ENCODE data around the gene MAMSTR.

DNA sequence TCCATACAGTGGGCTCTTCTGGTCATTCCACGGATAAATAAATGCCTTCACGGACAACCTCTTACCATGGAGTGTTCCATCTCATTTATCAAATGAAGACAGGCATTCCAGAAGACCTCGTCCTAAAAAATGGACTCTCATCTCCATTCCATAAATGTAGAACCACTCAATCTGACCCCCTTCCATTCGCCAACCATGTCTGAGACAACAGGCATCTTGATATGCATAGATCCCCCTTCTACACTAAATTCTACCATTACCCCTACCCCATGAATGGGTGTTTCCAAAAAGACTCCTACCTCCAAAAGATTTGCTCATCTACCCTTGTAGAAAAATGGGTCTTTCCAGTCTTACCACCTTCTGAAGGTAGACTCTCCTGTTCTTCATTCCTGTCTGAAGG is 11.9 kb upstream of the MAMSTR start:
- TF ChIP-seq ELF4 (IDR thresholded peaks at IDR 0.05) (no peak), SP1 (IDR thresholded peaks at IDR 0.05) (no peak), SUZ12 (IDR thresholded peaks at IDR 0.05) (no peak), FOXM1 (IDR thresholded peaks at IDR 0.05; ENCODE audit: borderline replicate concordance) (no peak), BHLHE40 (IDR thresholded peaks at IDR 0.05; ENCODE audit: borderline replicate concordance) (no peak), LEF1 (IDR thresholded peaks at IDR 0.05; ENCODE audit: borderline replicate concordance) (no peak), NFRKB (IDR thresholded peaks at IDR 0.05) (no peak), FOXK2 (IDR thresholded peaks at IDR 0.05) (no peak), ARNT (IDR thresholded peaks at IDR 0.05) (no peak), TARDBP (IDR thresholded peaks at IDR 0.05) (no peak), HDGF (IDR thresholded peaks at IDR 0.05; ENCODE audit: borderline replicate concordance) (no peak), CTBP1 (IDR thresholded peaks at IDR 0.05; ENCODE audit: borderline replicate concordance) (no peak)

Data from HEK293T (cell line).